ENCODE results near the gene ZC3H18. TPM values are rescaled to one million over a fixed set of nuclear protein-coding genes. Genes with fewer than 3 reads are reported as not detected.

Gene ZC3H18
- total and polyA plus RNA-seq, 2 donors (not counting 1 experiment from before 2014, with no cell fraction given), result 7.9 to 9.4 TPM

DNA sequence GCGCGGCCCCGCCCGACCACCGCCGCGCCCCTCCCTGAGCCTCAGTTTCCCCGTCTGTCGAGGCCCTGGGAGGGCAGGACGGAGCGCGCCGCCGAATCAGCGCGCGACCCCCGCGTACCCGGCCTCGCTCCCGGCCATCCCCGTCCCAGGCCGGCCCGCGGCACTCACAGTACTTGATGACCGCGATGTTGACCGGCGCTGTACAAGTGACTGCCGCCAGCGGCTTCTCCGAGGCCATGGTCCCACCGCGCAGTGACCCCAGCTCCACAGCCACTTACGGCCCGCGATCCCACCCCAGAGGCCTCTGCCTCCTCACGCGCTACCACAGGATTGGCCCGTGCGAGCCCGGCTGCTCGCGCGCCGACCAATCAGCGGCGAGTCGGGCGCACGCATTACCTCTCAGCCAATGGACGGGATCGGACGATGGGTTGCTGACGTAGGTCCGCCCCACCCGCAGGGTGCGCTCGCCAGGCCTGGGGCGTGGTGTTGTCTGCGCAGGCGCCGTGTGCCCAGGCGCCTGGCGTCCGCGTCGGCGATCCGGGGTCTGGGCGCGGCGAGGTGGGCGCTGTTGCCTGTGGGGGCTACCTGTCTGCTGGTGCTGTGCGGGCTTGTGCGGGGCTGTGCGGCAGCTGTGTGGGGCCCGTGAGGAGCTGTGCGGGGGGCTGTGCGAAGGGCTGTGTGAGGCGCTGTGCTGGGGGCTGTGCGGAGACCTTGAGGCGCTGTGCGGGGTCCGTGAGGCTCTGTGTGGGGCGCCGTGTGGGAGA, 92.8 kb downstream of the ZC3H18 start, which contains the start of gene MVD:
Gene MVD (minus strand): TSS at position 249 of the 764 bp plus-strand sequence. CDS start 11 bp downstream, at position 238.
- H3K36me3 ChIP-seq (ENCODE audit: control insufficient read depth, insufficient read depth, low read length), result peaks cover 5% of the 10 kb centered on the region
- TF ChIP-seq, protein P1, sequence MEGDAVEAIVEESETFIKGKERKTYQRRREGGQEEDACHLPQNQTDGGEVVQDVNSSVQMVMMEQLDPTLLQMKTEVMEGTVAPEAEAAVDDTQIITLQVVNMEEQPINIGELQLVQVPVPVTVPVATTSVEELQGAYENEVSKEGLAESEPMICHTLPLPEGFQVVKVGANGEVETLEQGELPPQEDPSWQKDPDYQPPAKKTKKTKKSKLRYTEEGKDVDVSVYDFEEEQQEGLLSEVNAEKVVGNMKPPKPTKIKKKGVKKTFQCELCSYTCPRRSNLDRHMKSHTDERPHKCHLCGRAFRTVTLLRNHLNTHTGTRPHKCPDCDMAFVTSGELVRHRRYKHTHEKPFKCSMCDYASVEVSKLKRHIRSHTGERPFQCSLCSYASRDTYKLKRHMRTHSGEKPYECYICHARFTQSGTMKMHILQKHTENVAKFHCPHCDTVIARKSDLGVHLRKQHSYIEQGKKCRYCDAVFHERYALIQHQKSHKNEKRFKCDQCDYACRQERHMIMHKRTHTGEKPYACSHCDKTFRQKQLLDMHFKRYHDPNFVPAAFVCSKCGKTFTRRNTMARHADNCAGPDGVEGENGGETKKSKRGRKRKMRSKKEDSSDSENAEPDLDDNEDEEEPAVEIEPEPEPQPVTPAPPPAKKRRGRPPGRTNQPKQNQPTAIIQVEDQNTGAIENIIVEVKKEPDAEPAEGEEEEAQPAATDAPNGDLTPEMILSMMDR (conservative IDR thresholded peaks at IDR 0.05 in 1 of 2, IDR thresholded peaks at IDR 0.05 in 1 of 2; ENCODE audit: low read depth in 1 of 2, low read length in 2 of 2), result no peak
- TF ChIP-seq EZH2 (IDR thresholded peaks at IDR 0.05; ENCODE audit: low read length, missing control alignments), result no peak
- H3K4me3 ChIP-seq (replicated peaks in 1 of 4; ENCODE audit: control extremely low read depth in 1 of 4, insufficient read depth in 1 of 4, low read depth in 3 of 4, low read length in 4 of 4), result peak within 1 kb of the TSS; percentile 75 to 96 (median 94)
- peak within 1 kb of the TSS; percentile 92 for H3K4me2 ChIP-seq (ENCODE audit: extremely low read depth, insufficient read depth, low read length)
- DNase-seq (ENCODE audit: low read depth in 2 of 2), result peak; percentile 97 to 98
- H4K20me1 ChIP-seq (ENCODE audit: control insufficient read depth, extremely low read depth, insufficient read depth, low read length), result no peaks in the 10 kb centered on the region
- no peaks in the 10 kb centered on the region for H3K4me1 ChIP-seq (ENCODE audit: control insufficient read depth, extremely low read depth, insufficient read depth, low read length)
- H3K27me3 ChIP-seq (ENCODE audit: control insufficient read depth, insufficient read depth, low read length), result no peaks in the 10 kb centered on the region
- peak within 1 kb of the TSS; percentile 77 for H2AFZ ChIP-seq (ENCODE audit: low read length)
- peaks cover 33% of the 10 kb centered on the region for H3K79me2 ChIP-seq (ENCODE audit: control insufficient read depth, insufficient read depth, low read length)
- H3K9ac ChIP-seq (ENCODE audit: insufficient read depth, low read length), result peak within 1 kb of the TSS; percentile 79
- H3K27ac ChIP-seq (ENCODE audit: insufficient read depth, low read length), result peak within 1 kb of the TSS; percentile 92
- H3K9me3 ChIP-seq (ENCODE audit: control insufficient read depth, insufficient read depth, low read depth, low read length), result no peaks in the 10 kb centered on the region

DNA sequence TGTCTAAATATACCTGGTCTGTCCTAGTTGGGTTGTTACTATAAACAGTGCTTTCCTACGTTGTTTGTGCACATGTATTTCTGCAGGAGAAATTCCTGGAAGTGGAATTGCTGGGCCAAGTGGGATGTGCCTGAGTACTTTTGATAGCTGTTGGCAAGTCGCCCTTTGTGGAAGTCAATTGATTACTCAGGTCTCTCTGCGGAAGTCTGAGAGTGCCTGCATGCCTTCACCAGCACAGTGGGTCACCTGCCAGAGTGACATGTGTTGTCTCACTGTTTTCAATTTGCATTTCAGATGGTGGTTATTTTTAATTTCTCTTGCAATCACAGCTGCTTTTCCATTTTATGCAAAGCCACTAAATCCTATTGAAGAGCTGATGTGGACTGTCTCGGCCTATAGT, 94.9 kb downstream of the ZC3H18 start:
- no peak for DNase-seq (ENCODE audit: low read depth in 2 of 2)
- no peaks in the 10 kb centered on the region for H3K27me3 ChIP-seq (ENCODE audit: control insufficient read depth, insufficient read depth, low read length)
- H3K36me3 ChIP-seq (ENCODE audit: control insufficient read depth, insufficient read depth, low read length), result no peaks in the 10 kb centered on the region
- H3K4me1 ChIP-seq (ENCODE audit: control insufficient read depth, extremely low read depth, insufficient read depth, low read length), result no peaks in the 10 kb centered on the region
- TF ChIP-seq, protein P1 (conservative IDR thresholded peaks at IDR 0.05 in 1 of 2, IDR thresholded peaks at IDR 0.05 in 1 of 2; ENCODE audit: low read depth in 1 of 2, low read length in 2 of 2), result no peak
- no peak for TF ChIP-seq EZH2 (IDR thresholded peaks at IDR 0.05; ENCODE audit: low read length, missing control alignments)
- no peak overlapping the region for H3K27ac ChIP-seq (ENCODE audit: insufficient read depth, low read length)
- H3K4me3 ChIP-seq (replicated peaks in 1 of 4; ENCODE audit: control extremely low read depth in 1 of 4, insufficient read depth in 1 of 4, low read depth in 3 of 4, low read length in 4 of 4), result no peak overlapping the region
- H4K20me1 ChIP-seq (ENCODE audit: control insufficient read depth, extremely low read depth, insufficient read depth, low read length), result no peaks in the 10 kb centered on the region
- peaks cover 19% of the 10 kb centered on the region for H3K79me2 ChIP-seq (ENCODE audit: control insufficient read depth, insufficient read depth, low read length)
- no peak overlapping the region for H3K9ac ChIP-seq (ENCODE audit: insufficient read depth, low read length)
- H3K9me3 ChIP-seq (ENCODE audit: control insufficient read depth, insufficient read depth, low read depth, low read length), result no peaks in the 10 kb centered on the region
- no peak overlapping the region for H3K4me2 ChIP-seq (ENCODE audit: extremely low read depth, insufficient read depth, low read length)
- H2AFZ ChIP-seq (ENCODE audit: low read length), result no peak overlapping the region

DNA sequence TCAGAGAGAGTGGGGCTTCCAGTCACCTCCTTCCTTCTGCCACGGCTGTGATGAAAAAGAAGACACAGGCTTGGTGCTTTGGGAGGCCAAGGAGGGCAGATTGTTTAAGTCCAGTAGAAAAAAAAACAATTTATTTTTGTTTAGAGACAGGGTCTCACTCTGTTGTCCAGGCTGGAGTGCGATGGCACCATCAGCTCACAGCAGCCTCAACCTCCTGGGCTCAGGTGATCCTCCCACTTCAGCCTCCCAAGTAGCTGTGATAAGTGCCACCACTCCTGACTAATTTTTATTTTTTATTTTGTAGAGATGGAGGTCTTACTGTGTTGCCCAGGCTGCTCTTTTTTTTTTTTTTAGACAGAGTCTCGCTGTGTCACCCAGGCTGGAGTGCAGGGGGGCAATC, 95.4 kb downstream of the ZC3H18 start:
- Histone ChIP-seq H3K27me3 (ENCODE audit: control insufficient read depth, insufficient read depth, low read length) (no peaks in the 10 kb centered on the region), H3K27ac (ENCODE audit: insufficient read depth, low read length) (no peak overlapping the region), H3K4me1 (ENCODE audit: control insufficient read depth, extremely low read depth, insufficient read depth, low read length) (no peaks in the 10 kb centered on the region), H2AFZ (ENCODE audit: low read length) (no peak overlapping the region), H4K20me1 (ENCODE audit: control insufficient read depth, extremely low read depth, insufficient read depth, low read length) (no peaks in the 10 kb centered on the region), H3K9ac (ENCODE audit: insufficient read depth, low read length) (no peak overlapping the region), H3K4me2 (ENCODE audit: extremely low read depth, insufficient read depth, low read length) (no peak overlapping the region), H3K4me3 (replicated peaks in 1 of 4; ENCODE audit: control extremely low read depth in 1 of 4, insufficient read depth in 1 of 4, low read depth in 3 of 4, low read length in 4 of 4) (no peak overlapping the region), H3K36me3 (ENCODE audit: control insufficient read depth, insufficient read depth, low read length) (no peaks in the 10 kb centered on the region), H3K79me2 (ENCODE audit: control insufficient read depth, insufficient read depth, low read length) (peaks cover 18% of the 10 kb centered on the region), H3K9me3 (ENCODE audit: control insufficient read depth, insufficient read depth, low read depth, low read length) (no peaks in the 10 kb centered on the region)
- DNase-seq (ENCODE audit: low read depth in 2 of 2), result no peak
- TF ChIP-seq, protein P1 (conservative IDR thresholded peaks at IDR 0.05 in 1 of 2, IDR thresholded peaks at IDR 0.05 in 1 of 2; ENCODE audit: low read depth in 1 of 2, low read length in 2 of 2), result no peak
